HG03354 (cell line): ENCODE results near the gene LCN6.
A peak's percentile ranks its signal among the peaks of the same experiment; 100 is the strongest.
"Not testable (repeated sequence)": the region's sequence is repeated elsewhere in the genome, so short reads cannot be mapped to it uniquely, and the experiment has no call there.

Experiments
- ATAC-seq: cut with Tn5 transposase; IDR thresholded peaks from one replicate; pipeline ENCODE4 v1.9.1; 2021; ENCODE audit warnings: mild to moderate bottlenecking; ENCODE audit not compliant: unreplicated experiment, poor library complexity, severe bottlenecking

The LCN6 gene

DNA sequence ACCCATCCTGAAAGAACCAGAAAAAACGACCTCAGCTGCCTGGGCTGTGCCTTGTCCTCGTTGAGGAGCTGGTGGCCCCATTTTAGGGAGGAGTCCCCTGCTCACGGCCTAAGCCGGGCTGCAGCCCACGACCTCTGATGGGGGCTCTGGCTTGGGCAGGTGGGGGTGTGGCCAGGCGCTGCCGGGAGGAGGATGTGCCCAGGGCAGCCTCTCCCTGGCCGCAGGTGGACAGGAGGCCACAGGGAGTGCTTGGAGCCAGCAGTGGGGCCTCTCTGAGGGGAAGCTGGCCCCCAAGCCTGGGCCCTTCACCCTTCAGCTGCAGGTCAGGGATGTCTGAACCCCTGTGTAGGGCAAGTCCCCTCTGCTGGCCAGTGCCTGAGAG is 33.4 kb downstream of the LCN6 start:
- no peak for ATAC-seq

DNA sequence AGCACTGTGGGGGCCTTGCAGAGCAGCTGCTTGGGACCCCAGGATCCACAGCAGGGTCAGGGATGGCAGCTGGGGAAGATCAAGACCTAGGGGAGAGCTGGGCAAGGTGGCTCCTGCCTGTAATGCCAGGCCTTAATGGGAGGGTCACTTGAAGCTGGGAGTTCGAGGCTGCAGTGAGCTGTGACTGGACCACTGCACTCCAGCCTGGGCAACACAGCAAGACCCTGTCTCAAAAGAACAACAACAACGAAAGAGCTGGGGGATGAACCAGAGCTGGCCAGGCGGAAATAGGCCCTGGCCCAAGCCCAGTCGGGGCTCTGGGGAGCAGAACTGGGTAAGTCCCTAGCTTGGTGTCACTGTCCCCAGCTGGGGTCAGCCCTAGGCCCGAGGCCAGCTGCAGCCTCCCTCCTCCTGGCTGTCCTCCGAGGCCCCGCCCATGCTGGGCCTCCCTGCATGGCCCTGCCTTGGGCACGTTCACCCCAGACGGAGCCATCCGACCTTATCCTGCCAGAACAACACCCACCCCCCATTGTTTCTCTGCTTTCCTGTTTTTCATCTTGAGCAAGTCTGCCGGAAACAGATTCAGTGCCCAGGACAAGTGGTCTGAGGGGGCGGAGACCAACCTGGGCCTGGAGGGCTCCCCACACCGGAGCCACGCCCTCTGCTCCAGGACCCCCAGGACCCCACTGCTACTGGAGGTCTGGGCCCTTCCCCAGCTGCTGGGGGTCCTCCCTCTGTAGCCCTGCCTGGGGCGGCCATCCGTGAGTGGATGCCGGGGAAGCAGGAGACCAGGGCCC is 34.0 kb downstream of the LCN6 start:
- ATAC-seq, result no peak

- no peak for ATAC-seq
Observed at GRCh38 chr9:136713550-136713949, 34.8 kb downstream of the LCN6 start.

- no peak for ATAC-seq
Observed at GRCh38 chr9:136712690-136713544, 35.4 kb downstream of the LCN6 start.

DNA sequence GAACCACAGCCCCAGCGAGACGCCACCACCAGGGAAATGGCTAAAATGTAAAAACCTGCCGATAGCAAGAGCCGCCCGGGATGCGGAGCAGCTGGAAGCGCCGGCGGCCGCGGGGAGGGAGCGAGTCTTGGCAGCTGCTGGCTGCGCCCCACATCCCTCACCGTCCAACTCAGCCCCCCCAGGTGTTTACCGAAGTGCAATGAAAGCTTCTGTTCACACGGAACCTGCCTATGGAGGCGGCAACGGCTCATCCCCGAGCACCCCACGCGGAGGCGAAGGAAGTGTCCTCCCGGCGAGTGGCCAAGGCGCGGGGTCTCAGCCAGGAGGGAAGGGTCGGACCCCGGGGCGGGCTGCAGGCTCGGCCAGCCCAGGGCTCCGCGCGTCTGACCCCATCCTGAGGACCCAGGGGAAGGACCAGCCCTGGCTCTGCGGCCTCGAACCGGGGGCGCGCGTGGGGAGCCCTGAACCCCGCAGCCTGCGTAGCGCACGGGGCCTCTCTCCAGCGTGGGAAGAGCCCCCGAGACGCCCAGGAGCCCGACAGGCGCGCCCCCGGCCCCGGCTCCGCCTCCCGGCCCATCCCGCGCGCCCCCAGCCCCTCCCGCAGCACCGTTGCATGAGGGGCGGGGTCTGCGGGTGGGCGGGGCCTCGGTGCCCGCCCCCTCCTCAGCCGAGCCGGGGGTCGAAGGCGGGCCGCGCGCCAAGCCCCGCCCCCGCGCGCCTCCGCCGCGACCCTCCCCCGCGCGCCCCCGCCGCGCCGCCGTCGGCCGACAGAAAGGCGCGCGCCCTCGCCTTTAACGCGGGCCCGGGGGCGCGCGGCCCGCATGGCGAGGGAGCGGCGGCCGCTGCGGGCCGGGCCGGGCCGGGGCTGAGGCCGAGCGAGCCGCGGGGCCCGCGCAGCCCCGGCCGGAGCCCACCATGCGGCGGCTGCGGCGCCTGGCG is 36.3 kb downstream of the LCN6 start, which contains the start of gene DIPK1B:
TSS of gene DIPK1B (plus strand) at position 822 of the 939 bp plus-strand sequence. CDS start at position 916, 94 bp downstream.
- ATAC-seq, result no peak

DNA sequence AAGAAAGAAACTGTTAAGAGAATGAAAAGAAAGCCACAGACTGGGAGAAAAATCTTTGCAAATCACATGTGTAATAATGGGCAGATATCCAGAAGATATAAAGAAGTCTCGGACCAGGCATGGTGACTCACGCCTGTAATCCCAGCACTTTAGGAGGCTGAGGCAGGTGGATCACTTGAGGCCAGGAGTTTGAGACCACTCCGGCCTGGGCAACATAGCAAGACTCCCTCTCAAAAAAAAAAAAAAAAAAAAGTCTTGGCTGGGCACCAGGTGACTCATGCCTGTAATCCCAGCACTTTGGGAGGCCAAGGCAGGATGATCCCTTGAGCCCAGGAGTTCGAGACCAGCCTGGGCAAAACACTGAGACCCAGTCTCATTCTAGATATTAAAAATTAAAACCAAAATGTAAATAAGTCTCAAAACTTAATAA is 37.1 kb downstream of the LCN6 start:
- ATAC-seq, result not testable (repeated sequence)

DNA sequence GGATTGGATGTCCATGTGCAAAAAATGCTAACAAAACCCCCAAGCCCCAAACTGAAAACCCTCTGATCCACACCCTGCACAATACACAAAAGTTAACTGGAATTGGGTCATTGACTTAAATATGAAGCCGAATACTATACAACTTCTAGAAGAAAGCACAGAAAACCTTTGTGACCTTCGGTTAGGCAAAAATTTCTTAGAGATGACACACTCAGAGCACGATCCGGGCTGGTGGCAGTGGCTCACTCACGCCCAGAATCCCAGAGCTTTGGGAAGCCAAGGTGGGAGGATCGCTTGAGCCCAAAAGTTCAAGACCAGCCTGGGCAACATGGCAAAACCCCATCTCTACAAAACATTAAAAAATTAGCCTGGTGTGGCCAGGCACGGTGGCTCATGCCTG is 37.8 kb downstream of the LCN6 start:
- ATAC-seq, result no peak

DNA sequence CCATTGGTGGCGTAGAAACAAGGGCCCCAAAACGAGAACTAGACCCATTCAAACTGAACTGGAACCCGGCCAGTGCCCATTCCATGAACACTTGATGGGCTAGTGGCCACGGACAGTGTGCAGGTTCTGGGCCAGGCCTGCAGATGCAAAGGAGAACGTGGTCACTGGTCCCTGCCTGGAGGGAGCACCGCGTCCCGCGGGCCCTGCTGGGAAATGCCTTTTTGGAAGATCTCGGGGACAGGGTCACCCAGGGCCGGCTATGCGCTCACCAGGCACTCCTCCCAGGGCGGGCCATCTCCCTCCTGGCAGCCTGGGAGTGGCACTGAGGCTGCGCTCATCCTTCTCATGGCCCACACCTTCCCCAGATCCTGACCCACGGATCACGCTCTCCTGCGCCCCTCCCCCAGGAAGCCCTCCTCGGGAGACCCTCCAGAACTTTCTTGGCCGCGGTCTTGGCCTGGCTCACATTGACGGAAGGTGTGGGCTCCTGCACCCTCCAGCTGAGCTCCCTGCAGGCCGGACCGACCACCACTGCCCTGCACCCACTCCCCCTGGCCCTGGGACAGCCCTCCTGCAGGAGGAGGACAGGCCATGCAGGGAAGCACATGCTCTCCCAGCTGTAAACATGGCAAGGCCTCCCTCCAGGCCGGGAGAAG is 38.7 kb downstream of the LCN6 start:
- ATAC-seq, result no peak

DNA sequence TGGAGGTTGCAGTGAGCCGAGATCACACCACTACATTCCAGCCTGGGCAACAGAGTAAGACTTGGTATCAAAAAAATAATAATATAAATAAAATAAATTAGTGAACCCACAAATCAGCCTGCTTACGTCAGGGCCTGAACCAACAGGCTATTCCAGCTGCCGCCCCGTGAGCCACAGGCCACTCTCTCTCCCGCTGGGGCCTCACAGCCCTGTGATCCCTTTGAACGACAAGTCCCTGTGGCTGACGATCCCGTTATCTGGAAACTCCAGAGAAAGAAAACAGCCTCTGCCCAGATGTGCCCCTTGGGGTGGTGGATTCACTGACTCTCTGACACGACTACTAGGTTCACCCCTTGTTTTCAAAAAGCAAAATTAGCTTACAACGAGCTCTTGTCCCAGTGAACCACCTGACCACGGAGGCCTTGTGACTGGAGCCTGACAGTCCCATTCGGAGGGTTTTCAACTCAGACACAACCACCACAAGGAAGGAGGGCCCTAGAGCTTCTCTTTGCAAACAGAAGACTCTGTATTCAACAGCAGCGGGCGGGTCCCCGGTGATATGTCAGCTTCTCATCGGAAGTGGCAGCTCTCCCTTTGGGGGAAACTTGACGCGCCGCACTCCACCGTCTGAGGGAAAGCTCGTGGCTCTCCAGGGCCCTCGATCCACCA is 40.3 kb downstream of the LCN6 start:
- ATAC-seq, result no peak

DNA sequence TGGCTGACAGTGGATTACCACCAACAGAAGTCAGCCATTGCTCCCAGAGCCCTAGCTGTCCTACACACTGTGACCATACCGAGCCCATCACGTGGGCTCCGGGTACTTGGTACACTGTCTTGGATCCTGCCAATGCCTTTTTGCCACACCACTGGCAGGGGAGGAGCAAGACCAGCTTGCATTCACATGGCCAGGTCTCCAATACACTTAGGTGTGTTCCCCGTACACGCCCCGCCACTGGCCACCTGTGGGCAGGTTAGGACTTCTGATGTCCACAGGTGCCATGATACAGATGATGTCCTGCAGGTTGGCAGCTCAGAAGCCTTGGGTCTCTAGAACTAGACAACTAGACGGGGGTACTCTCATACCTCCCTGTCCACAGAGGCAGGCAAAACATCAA is 41.3 kb downstream of the LCN6 start:
- no peak for ATAC-seq

- ATAC-seq, result no peak
Observed at GRCh38 chr9:136705564-136705963, 42.8 kb downstream of the LCN6 start.

DNA sequence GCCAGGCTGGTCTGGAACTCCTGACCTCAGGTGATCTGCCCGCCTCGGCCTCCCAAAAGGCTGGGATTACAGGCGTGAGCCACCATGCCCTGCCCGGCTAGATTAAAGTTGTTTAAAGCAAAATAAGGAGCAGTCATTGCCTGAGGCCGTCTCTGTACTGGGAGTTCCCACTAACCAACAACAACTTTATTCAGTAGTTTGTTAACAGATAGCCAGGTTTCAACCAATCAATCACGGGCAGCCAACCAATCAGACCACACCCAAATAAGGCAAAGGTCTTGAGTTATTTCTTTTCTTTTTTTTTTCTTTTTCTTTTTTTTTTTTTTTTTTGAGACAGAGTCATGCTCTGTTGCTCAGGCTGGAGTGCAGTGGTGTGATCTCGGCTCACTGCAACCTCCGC is 43.6 kb downstream of the LCN6 start:
- ATAC-seq, result not testable (repeated sequence)

- ATAC-seq, result no peak
Observed at GRCh38 chr9:136703276-136703860, 45.0 kb downstream of the LCN6 start.

GRCh38 chr9:136701668-136702053 is 46.7 kb downstream of the LCN6 start:
- no peak for ATAC-seq

DNA sequence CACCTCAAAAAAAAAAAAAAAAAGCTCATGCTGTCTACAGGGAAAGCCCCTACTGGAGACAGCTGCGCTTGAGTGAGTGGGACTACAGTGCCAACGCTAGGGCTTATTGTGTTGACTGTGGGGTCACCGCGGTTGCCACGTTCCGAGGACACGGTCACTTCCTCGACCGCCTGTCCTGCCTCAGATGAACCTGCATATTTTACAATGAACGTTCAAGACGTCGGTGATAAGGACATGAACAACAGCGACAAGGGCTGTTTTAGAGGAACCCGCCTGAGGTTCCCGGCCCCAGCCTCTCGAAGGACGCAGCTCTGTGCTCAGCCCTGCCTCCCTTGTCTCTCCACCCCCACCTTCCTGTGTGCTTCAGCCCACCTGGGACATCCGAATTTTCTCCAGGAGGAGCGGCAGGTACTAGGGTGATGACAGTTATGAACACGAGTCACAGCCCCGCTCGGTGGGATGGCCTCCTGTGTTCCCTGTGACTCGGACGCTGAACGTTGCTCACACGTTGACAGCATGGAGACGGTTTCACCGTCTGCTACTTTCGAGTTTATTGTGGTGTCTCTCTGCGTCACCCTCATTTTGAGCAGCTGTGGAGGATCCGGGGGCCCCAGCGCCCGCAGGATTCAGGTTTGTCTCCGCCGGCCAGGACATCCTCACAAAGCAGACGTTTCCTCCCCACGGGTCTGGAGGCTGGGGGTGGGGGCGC is 47.2 kb downstream of the LCN6 start:
- peak; percentile 66 for ATAC-seq

GRCh38 chr9:136700304-136700703 is 48.0 kb downstream of the LCN6 start:
- ATAC-seq, result no peak

GRCh38 chr9:136698635-136699246 is 49.6 kb downstream of the LCN6 start:
- no peak for ATAC-seq
